DMS 273 (cell line): Measurements from ENCODE around the gene KRTAP6-2.

Experiments used
- DNase-seq: peaks from one replicate; lab custom pipeline; 2025; ENCODE audit not compliant: unreplicated experiment; lab: John Stamatoyannopoulos, UW

The KRTAP6-2 gene, protein sequence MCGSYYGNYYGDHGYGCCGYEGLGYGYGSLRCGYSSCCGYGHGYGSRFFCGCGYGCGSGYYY

GRCh38 chr21:30598802-30599201, at the start of gene KRTAP6-2:
Gene KRTAP6-2 (minus strand): TSS chr21:30598902. CDS start chr21:30598874, 28 bp downstream.
- DNase-seq = no peak

DNA sequence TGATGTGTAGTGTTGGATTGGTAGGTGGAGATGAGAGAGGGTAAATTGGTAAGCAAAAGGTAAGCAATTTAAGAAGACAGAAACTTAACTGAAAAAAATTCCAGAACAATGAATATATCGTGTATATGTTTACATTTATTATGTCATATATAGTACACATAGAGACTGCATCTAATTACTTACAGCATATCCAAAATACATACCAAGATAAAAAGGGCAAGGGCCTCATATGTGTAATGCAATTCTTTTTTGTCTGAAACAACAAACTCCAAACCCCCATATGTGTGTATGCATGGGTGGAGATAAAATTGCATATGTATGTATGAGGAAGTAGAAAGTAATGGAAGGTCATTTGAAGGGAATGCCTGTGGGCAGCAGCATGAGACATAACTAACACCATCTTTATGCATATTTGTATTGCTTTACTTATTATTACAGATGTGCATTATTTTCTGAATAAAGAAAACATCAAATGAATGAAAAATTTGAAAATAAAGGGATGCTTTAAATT, 48.3 kb upstream of the KRTAP6-2 start:
- DNase-seq = no peak

GRCh38 chr21:30642564-30642963, 43.9 kb upstream of the KRTAP6-2 start, which contains the start of gene KRTAP20-3:
Gene KRTAP20-3 (plus strand): TSS chr21:30642864.
- DNase-seq = no peak

- DNase-seq = no peak
These were observed 40.0 kb upstream of the KRTAP6-2 start for GRCh38 chr21:30638686-30639085.

GRCh38 chr21:30634906-30635305, 36.2 kb upstream of the KRTAP6-2 start, which contains the start of gene KRTAP20-2:
Gene KRTAP20-2 (plus strand): TSS chr21:30635206. CDS start chr21:30635264, 58 bp downstream.
- DNase-seq = no peak

DNA sequence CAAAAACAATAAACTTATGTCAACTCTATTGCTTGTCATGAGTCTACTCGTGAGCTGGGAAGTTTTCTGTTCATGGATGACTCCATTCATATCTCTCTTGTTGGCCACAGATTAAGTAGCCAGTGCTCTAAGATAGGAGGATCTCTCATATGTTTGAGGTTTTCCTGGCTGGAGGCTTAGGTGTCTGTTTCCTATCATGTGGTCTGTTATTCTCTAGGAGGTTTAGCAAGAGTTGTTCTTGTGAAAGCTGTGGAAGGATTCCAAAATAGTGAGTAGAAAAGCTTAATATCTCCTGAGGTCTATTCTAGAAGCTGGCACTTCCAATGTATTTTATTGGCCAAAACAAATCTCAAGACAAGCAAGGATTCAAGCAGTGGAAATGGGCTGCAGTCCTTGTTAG, 30.5 kb upstream of the KRTAP6-2 start:
- DNase-seq = no peak

GRCh38 chr21:30628109-30628508, 29.4 kb upstream of the KRTAP6-2 start:
- no peak for DNase-seq

GRCh38 chr21:30625449-30626165, 26.9 kb upstream of the KRTAP6-2 start:
- no peak for DNase-seq

DNA sequence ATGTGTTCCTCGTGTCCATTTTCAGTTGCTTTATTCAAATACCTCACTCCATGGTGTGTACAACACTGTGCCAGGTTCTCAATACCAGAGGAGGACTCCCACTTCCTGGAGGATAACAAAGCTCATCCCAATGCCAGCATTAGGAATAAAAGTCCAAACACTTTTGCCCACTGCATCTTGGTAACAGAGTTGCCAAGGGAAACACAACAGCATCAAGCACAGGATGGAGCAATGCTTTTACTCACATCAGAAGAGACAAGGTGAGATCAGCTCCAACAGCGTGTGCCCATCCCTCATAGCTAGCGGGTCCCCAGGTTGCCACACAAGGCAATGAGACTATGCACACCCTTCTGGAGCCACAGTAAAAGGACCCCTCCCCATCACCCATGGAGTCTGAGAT, 24.7 kb upstream of the KRTAP6-2 start:
- no peak for DNase-seq

DNA sequence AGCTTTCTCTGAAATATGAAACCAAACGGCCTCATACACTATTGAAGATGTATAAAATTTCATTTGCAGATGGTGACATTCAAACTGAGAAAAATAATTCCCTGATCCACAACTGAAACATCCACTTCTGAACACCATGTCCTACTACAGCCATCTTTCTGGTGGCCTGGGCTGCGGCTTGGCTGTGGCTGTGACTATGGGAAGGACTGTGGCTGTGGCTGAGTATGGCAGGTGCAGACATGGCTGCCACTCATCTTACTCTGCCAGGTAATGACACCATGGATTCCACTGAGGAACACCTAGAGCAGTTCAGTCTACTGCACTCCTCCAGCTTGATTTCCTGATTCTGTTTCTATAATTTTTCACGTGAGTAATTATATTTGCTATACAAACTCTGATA, 21.8 kb upstream of the KRTAP6-2 start, which contains the start of gene KRTAP20-4:
TSS of gene KRTAP20-4 (plus strand) at position 106 of the 400 bp plus-strand sequence.
- no peak for DNase-seq

GRCh38 chr21:30620080-30620479, 21.4 kb upstream of the KRTAP6-2 start:
- no peak for DNase-seq

DNA sequence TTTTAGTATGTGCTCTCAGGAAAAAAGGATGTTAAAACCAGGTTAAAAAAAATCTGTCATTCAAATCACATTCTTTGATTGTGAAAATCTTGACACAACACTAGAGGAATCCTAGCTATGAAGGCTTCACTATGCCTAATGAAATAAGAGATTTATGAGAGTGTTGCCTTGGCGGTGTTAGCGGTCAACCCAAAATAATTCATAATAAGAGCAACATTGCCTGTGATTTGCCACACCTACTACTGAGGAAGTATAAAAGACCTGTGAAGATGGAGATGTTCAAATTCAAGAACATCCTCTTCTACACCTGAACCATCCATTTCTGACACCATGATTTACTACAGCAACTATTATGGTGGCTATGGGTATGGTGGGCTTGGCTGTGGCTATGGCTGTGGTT, 17.4 kb upstream of the KRTAP6-2 start, which contains the start of gene KRTAP20-1:
TSS of gene KRTAP20-1 (plus strand) at position 301 of the 400 bp plus-strand sequence. CDS start at position 331, 30 bp downstream.
- no peak for DNase-seq

- no peak for DNase-seq
These were observed 16.5 kb upstream of the KRTAP6-2 start for GRCh38 chr21:30615199-30615598.

DNA sequence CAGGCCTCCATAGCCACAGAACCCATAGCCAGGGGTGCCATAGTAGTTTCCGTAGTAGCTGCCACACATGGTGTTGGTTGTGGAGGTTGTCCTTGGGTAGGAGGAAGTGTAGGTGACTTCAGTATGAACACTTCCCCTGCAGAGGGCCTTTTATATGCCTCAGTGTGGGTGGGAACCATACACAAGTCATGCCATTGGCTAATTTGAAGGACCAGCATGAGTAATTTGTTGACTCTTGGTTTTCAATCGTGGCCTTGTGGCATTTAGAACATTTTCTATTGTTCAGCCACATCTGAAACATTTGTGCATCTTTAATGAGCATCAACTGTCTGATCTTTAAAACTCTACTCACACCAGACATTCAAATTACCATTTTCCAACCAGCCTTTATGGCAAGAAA, 15.1 kb upstream of the KRTAP6-2 start, which contains the start of gene KRTAP6-1:
TSS of gene KRTAP6-1 (minus strand) at position 95 of the 400 bp plus-strand sequence. CDS start at position 69, 26 bp downstream.
- no peak for DNase-seq

- DNase-seq = no peak
These were observed 13.4 kb upstream of the KRTAP6-2 start for GRCh38 chr21:30612132-30612531.

DNA sequence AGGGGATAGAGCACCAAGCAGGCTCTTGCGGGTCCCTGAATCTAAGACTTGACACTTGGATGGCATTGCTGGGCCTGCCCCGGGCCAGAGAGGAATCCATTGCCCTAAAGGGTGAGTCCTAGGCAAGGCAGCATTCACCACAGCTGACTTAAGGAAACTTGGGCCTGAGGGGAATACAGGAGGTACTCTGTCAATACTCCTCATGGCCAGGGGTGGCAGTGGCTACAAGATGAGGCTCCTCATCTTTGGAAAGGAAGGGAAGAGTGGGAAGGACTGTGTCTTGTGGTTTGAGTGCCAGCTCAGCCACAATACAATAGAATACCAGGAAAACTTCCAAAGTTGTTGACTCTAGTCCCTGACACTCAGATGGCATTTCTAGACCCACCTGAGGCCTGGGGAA, 7.3 kb upstream of the KRTAP6-2 start:
- DNase-seq = no peak

GRCh38 chr21:30600787-30601186, 2.1 kb upstream of the KRTAP6-2 start, which contains the start of gene KRTAP22-1:
Gene KRTAP22-1 (plus strand): TSS chr21:30601087.
- DNase-seq = no peak

DNA sequence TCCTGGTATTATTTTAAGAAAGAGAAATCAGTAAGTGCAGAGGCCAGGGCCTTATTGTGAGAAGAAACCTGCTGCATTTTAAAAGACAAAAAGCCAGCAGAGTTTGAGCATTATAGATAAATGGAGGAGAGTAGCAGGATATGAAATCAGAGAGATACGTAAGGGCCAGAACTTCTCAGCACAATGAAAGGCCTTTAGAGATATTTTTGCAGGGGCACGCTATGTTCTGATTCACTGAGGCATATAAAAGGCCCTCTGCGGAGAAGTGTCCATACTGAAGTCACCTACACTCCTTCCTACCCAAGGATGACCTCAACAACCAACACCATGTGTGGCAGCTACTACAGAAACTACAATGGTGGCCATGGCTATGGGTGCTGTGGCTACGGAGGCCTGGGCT, 6.6 kb downstream of the KRTAP6-2 start, which contains the start of gene KRTAP6-3:
TSS of gene KRTAP6-3 (plus strand) at position 301 of the 400 bp plus-strand sequence. CDS start at position 307, 6 bp downstream.
- DNase-seq = no peak

- no peak for DNase-seq
These were observed 8.4 kb downstream of the KRTAP6-2 start, which contains the start of gene KRTAP22-2 for GRCh38 chr21:30590297-30590696. Gene KRTAP22-2 (minus strand): TSS chr21:30590397.

GRCh38 chr21:30582870-30583269, 15.8 kb downstream of the KRTAP6-2 start:
- no peak for DNase-seq

DNA sequence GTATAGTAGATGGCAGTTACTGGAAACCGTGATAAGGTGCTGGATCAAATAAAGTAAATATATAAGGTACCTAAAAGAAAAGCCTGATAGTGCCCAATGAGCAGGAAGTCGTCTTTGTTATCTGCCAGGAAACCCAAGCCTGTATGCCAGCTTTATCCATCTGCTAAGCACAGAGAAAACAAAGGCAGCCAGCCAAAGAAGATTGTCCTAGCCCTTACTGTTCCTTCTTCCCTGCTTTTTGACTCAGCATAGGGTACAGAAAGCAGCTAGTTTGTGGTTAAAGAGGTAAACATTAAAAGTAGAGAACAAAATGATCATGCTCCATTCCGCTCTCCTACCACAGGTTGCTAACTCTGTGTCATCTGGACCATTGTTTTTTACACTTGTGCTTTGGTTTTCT, 18.6 kb downstream of the KRTAP6-2 start:
- DNase-seq = no peak

DNA sequence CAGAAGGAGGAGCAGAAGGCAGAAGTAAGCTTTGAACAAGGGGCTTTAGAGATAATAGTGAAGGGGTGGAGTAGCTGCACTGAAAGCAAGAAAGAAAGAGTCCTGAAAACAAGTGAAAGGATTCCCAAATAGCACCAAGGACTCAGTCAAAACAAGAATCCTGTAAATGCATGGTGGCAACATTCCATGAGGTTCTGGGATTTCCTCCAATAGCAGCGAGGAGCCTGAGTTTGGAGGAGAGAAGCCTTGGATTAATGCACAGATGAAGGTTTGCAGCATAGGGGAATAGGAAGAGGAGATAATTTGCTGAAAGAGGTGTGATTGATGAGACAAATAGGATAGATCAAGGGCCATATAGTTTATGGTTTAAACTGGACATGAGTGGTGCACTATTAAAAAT, 19.4 kb downstream of the KRTAP6-2 start:
- no peak for DNase-seq
